GM12878 (cell line): ENCODE measurements around the gene MT1H.

Experiments used
- POLR2AphosphoS2 ChIP-seq: IDR thresholded peaks from 2 replicates; pipeline ENCODE4 v1.6.1; 2011; ENCODE audit warnings: low read depth, mild to moderate bottlenecking, low read length, improper control_type of control experiment, moderate library complexity
- TF ChIP-seq, protein P1 (sequence below), 3 experiments: IDR thresholded peaks in 2 of 3; conservative IDR thresholded peaks in 1 of 3; 2 replicates each; pipeline ENCODE4 v1.5.1; 2011; ENCODE audit warnings: low read depth in 3 of 3, low read length in 3 of 3, mild to moderate bottlenecking in 3 of 3, control low read depth in 2 of 3, moderate library complexity in 2 of 3, inconsistent platforms in 1 of 3, mixed read lengths in 1 of 3; ENCODE audit not compliant: control insufficient read depth in 2 of 3, insufficient read depth in 1 of 3; ENCODE audit errors: extremely low read depth in 1 of 3

DNA sequence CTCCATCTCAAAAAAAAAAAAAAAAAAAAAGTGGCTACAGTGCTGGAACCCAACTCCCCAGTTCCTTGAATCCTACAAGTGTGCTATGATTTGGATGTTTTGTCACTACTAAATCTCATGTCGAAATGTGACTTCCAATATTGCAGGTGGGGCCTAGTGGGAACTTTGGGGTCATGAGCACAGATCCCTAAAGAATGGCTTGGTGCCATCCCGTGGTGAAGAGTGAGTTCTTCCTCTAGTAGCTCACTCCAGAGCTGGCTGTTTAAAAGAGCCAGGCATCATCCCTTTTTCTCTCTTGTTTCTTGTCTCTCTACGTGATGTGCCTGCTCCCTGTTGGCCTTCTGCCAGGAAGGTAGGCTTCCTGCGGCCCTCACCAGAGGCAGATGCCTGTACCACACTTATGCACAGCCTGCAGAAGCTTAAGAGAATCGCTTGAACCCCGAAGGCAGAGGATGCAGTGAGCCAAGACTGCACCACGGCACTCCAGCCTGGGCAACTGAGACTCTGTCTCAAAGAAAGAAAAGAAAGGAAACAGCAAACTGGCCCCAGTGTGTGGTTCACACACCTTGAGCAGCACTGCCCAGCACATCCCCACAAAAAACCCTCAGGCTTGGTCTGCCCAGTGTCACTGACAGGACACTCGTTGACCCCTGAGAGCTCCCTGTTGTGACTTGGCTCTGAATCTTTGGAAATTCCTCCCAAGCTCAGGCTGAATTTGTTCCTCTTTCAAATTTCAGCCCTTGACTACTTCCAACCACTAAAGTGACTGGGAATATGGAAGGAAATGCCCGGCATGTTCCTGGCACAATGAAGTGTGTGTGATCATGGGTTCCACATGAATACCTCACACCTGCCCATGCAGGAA is 40.9 kb upstream of the MT1H start:
- TF ChIP-seq POLR2AphosphoS2: no peak
- TF ChIP-seq, protein P1, sequence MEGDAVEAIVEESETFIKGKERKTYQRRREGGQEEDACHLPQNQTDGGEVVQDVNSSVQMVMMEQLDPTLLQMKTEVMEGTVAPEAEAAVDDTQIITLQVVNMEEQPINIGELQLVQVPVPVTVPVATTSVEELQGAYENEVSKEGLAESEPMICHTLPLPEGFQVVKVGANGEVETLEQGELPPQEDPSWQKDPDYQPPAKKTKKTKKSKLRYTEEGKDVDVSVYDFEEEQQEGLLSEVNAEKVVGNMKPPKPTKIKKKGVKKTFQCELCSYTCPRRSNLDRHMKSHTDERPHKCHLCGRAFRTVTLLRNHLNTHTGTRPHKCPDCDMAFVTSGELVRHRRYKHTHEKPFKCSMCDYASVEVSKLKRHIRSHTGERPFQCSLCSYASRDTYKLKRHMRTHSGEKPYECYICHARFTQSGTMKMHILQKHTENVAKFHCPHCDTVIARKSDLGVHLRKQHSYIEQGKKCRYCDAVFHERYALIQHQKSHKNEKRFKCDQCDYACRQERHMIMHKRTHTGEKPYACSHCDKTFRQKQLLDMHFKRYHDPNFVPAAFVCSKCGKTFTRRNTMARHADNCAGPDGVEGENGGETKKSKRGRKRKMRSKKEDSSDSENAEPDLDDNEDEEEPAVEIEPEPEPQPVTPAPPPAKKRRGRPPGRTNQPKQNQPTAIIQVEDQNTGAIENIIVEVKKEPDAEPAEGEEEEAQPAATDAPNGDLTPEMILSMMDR (IDR thresholded peaks at IDR 0.05 in 2 of 3, conservative IDR thresholded peaks at IDR 0.05 in 1 of 3; ENCODE audit: control insufficient read depth in 2 of 3, extremely low read depth in 1 of 3, insufficient read depth in 1 of 3, low read depth in 3 of 3, low read length in 3 of 3): no peak
